ENCODE data around the gene MRPL40.

MRPL40 gene

GRCh38 chr22:19463491-19464469 lies 31.4 kb downstream of the MRPL40 start:
- DNase-seq = no peak

GRCh38 chr22:19464546-19464945 lies 32.2 kb downstream of the MRPL40 start:
- no peak for DNase-seq

- DNase-seq = no peak
Observed at GRCh38 chr22:19464975-19465374, 32.6 kb downstream of the MRPL40 start.

GRCh38 chr22:19466126-19466716 lies 33.9 kb downstream of the MRPL40 start:
- DNase-seq = no peak

- no peak for DNase-seq
Observed at GRCh38 chr22:19466848-19467752, 34.8 kb downstream of the MRPL40 start.

GRCh38 chr22:19467912-19468311 lies 35.6 kb downstream of the MRPL40 start:
- no peak for DNase-seq

- no peak for DNase-seq
Observed at GRCh38 chr22:19469421-19469820, 37.1 kb downstream of the MRPL40 start.

GRCh38 chr22:19470010-19470409 lies 37.7 kb downstream of the MRPL40 start:
- DNase-seq = no peak

- no peak for DNase-seq
Observed at GRCh38 chr22:19471572-19471971, 39.2 kb downstream of the MRPL40 start.

- no peak for DNase-seq
Observed at GRCh38 chr22:19472233-19472632, 39.9 kb downstream of the MRPL40 start.

- DNase-seq = no peak
Observed at GRCh38 chr22:19473578-19473977, 41.2 kb downstream of the MRPL40 start.

- no peak for DNase-seq
Observed at GRCh38 chr22:19476023-19476422, 43.7 kb downstream of the MRPL40 start.

GRCh38 chr22:19477321-19478044 lies 45.1 kb downstream of the MRPL40 start:
- no peak for DNase-seq

GRCh38 chr22:19478045-19478900 lies 45.9 kb downstream of the MRPL40 start:
- no peak for DNase-seq

- DNase-seq = peak; percentile 81
Observed at GRCh38 chr22:19478901-19479354, 46.6 kb downstream of the MRPL40 start, which contains the start of gene UFD1. UFD1 (minus strand) TSS chr22:19479193; CDS start chr22:19479085, 108 bp downstream.

- peak; percentile 88 for DNase-seq
Observed at GRCh38 chr22:19479355-19480172, 47.2 kb downstream of the MRPL40 start, which contains the start of gene CDC45. CDC45 (plus strand) TSS chr22:19479920; CDS start chr22:19479969, 49 bp downstream.

- no peak for DNase-seq
Observed at GRCh38 chr22:19480173-19480568, 47.8 kb downstream of the MRPL40 start.

- no peak for DNase-seq
Observed at GRCh38 chr22:19480789-19481188, 48.4 kb downstream of the MRPL40 start.

- DNase-seq = no peak
Observed at GRCh38 chr22:19482297-19482696, 50.0 kb downstream of the MRPL40 start.

All from activated T-cell treated with anti-CD3 and anti-CD28 coated beads, Interleukin-2, amount 50 U/mL, for 1 hour (primary cell).